C4-2B (cell line): Measurements from ENCODE around the gene SPCS3.

Experiments
- CTCF ChIP-seq: fragments of 450-650 bp; conservative IDR thresholded peaks from 2 replicates; pipeline ENCODE4 v1.5.1; 2017; ENCODE audit warnings: mild to moderate bottlenecking
- ZFX ChIP-seq: fragments of 450-650 bp; IDR thresholded peaks from 2 replicates; pipeline ENCODE4 v1.6.1; 2017

- TF ChIP-seq CTCF (no peak), ZFX (no peak)
Observed at GRCh38 chr4:176293660-176294059, 26.1 kb upstream of the SPCS3 start.
